NB4 (cell line): ENCODE results near the gene CPEB2.

ENCODE experiments used
- CTCF ChIP-seq: IDR thresholded peaks from one replicate; pipeline ENCODE4 v1.5.1; 2012; ENCODE audit warnings: low read depth, low read length
- MYC ChIP-seq: IDR thresholded peaks from 2 replicates; pipeline ENCODE4 v1.6.1; 2011; ENCODE audit warnings: low read depth, low read length
- POLR2A ChIP-seq: IDR thresholded peaks from 2 replicates; pipeline ENCODE4 v1.6.1; 2011; ENCODE audit warnings: mild to moderate bottlenecking; ENCODE audit not compliant: insufficient read length; ENCODE audit errors: extremely low read depth

- no peak for TF ChIP-seq CTCF
- no peak for TF ChIP-seq POLR2A
- TF ChIP-seq MYC, result no peak
These were observed 11.8 kb upstream of the CPEB2 start for GRCh38 chr4:14990484-14990883.
